ENCODE measurements around the gene RAD52. TPM values are rescaled to one million over a fixed set of nuclear protein-coding genes. Genes with fewer than 3 reads are reported as not detected.

The RAD52 gene
- total RNA-seq, result 9.4 and 12.2 TPM in 2 replicates

GRCh38 chr12:949453-950191 is at the start of gene RAD52:
TSS of gene RAD52 (minus strand) at chr12:949694. CDS start at chr12:933058, 16,636 bp downstream.

GRCh38 chr12:990661-991349 is 41.3 kb upstream of the RAD52 start, which contains the start of gene ERC1:
TSS of gene ERC1 (plus strand) at chr12:991223. CDS start at chr12:1027904, 36,681 bp downstream.

Other genes with a start within 250 kb of the RAD52 start
- 28.3 and 32.8 TPM in 2 replicates for gene WNK1, start 197.1 kb downstream of the RAD52 start, total RNA-seq
- gene ERC1, start 41.5 kb upstream of the RAD52 start, total RNA-seq, result 22.4 and 52.9 TPM in 2 replicates

All from epithelial cell of umbilical artery (primary cell).